Brain microvascular endothelial cell (primary cell): ENCODE data around the gene TTLL12.

Source experiments
- DNase-seq: peaks from one replicate; pipeline ENCODE4 v3.0.0-alpha.2; 2020
- H3K27ac ChIP-seq: fragments of 250-450 bp; sonication (Bioruptor Pico); 2 replicates; pipeline ENCODE4 v1.5.1; 2020; ENCODE audit warnings: mild to moderate bottlenecking, moderate library complexity
- H3K27me3 ChIP-seq: fragments of 250-450 bp; sonication (Bioruptor Pico); replicated peaks from 2 replicates; pipeline ENCODE4 v1.5.1; 2020; ENCODE audit warnings: mild to moderate bottlenecking
- H3K36me3 ChIP-seq: fragments of 250-450 bp; sonication (Bioruptor Pico); replicated peaks from 2 replicates; pipeline ENCODE4 v1.5.1; 2020; ENCODE audit warnings: mild to moderate bottlenecking
- H3K4me3 ChIP-seq: 2 replicates; pipeline ENCODE4 v1.5.1; 2011; ENCODE audit warnings: low read depth, mild to moderate bottlenecking, control low read depth, low read length, moderate library complexity
- CTCF ChIP-seq: IDR thresholded peaks from 2 replicates; pipeline ENCODE4 v1.5.1; 2011; ENCODE audit warnings: low read depth, mild to moderate bottlenecking, moderate library complexity, low read length, control low read depth, inconsistent platforms; ENCODE audit errors: missing control alignments
- in situ Hi-C: cut with HindIII; loops from 2 replicates; pipeline ENCODE4 v1.10.0; 2017; ENCODE audit warnings: low sequenced_read_pairs, low pct_ligation_motif_present

TTLL12 gene

GRCh38 chr22:43186272-43187170, at the start of gene TTLL12:
Gene TTLL12 (minus strand): TSS chr22:43187134. CDS start chr22:43187069, 65 bp downstream.
- Histone ChIP-seq H3K4me3 (peak within 1 kb of the TSS; percentile 71), H3K27me3 (no peaks in the 10 kb centered on the region), H3K36me3 (no peaks in the 10 kb centered on the region), H3K27ac (peak within 1 kb of the TSS; percentile 85)
- in situ Hi-C loops, result no loop called here
- no peak for TF ChIP-seq CTCF
- peak; percentile 7 for DNase-seq

GRCh38 chr22:43235445-43236409, 48.8 kb upstream of the TTLL12 start:
- no peak for TF ChIP-seq CTCF
- in situ Hi-C loops, result no loop called here
- H3K36me3 ChIP-seq, result no peaks in the 10 kb centered on the region
- no peak overlapping the region for H3K27ac ChIP-seq
- DNase-seq, result no peak
- H3K4me3 ChIP-seq, result no peak overlapping the region
- peaks cover 28% of the 10 kb centered on the region for H3K27me3 ChIP-seq

- Histone ChIP-seq H3K4me3 (no peak overlapping the region), H3K36me3 (no peaks in the 10 kb centered on the region), H3K27me3 (peaks cover 28% of the 10 kb centered on the region), H3K27ac (no peak overlapping the region)
- DNase-seq, result no peak
- no peak for TF ChIP-seq CTCF
- in situ Hi-C loops, result no loop called here
These were observed 47.5 kb upstream of the TTLL12 start for GRCh38 chr22:43234264-43234988.

- Histone ChIP-seq H3K36me3 (no peaks in the 10 kb centered on the region), H3K27ac (no peak overlapping the region), H3K4me3 (no peak overlapping the region), H3K27me3 (peaks cover 24% of the 10 kb centered on the region)
- no peak for TF ChIP-seq CTCF
- in situ Hi-C loops, result no loop called here
- DNase-seq, result no peak
These were observed 46.6 kb upstream of the TTLL12 start for GRCh38 chr22:43233529-43233928.

- no peak for DNase-seq
- no peak overlapping the region for H3K4me3 ChIP-seq
- peaks cover 24% of the 10 kb centered on the region for H3K27me3 ChIP-seq
- H3K36me3 ChIP-seq, result no peaks in the 10 kb centered on the region
- TF ChIP-seq CTCF, result no peak
- H3K27ac ChIP-seq, result no peak overlapping the region
- in situ Hi-C loops, result no loop called here
These were observed 45.5 kb upstream of the TTLL12 start for GRCh38 chr22:43232445-43232844.
